ENCODE results near the gene RNU6-9.

The RNU6-9 gene

GRCh38 chr19:900043-900301, 6.7 kb downstream of the RNU6-9 start:
- Histone ChIP-seq H3K9ac (ENCODE audit: low read length) (no peak overlapping the region), H3K27me3 (replicated peaks; ENCODE audit: insufficient read depth, low read length) (no peaks in the 10 kb centered on the region), H3K4me3 (ENCODE audit: low read length) (no peak overlapping the region), H3F3A (ENCODE audit: insufficient read depth, low read length) (no peaks in the 10 kb centered on the region), H3K36me3 (replicated peaks; ENCODE audit: insufficient read depth, low read length) (no peaks in the 10 kb centered on the region), H3K79me2 (ENCODE audit: low read length) (no peaks in the 10 kb centered on the region), H3K27ac (ENCODE audit: low read length) (no peak overlapping the region), H3K4me2 (ENCODE audit: low read depth, low read length) (no peak overlapping the region), H3K4me1 (ENCODE audit: low read length) (no peaks in the 10 kb centered on the region), H2AFZ (ENCODE audit: low read length) (no peak overlapping the region), H3K9me2 (replicated peaks; ENCODE audit: insufficient read depth, low read length) (no peaks in the 10 kb centered on the region), H3K9me3 (replicated peaks; ENCODE audit: insufficient read depth, low read length) (no peaks in the 10 kb centered on the region), H4K20me1 (ENCODE audit: insufficient read depth, low read length) (no peaks in the 10 kb centered on the region)
- DNase-seq: no peak
- no peak for TF ChIP-seq CTCF (IDR thresholded peaks at IDR 0.05; ENCODE audit: low read length)
- no peak for TF ChIP-seq EZH2phosphoT487 (IDR thresholded peaks at IDR 0.05; ENCODE audit: low read length)
- no peak for TF ChIP-seq EZH2 (optimal IDR thresholded peaks at IDR 0.05; ENCODE audit: low read depth, low read length)

GRCh38 chr19:900302-901111, 7.2 kb downstream of the RNU6-9 start:
- Histone ChIP-seq H3K27ac (ENCODE audit: low read length) (no peak overlapping the region), H3K4me3 (ENCODE audit: low read length) (no peak overlapping the region), H3K4me2 (ENCODE audit: low read depth, low read length) (no peak overlapping the region), H4K20me1 (ENCODE audit: insufficient read depth, low read length) (no peaks in the 10 kb centered on the region), H2AFZ (ENCODE audit: low read length) (no peak overlapping the region), H3K36me3 (replicated peaks; ENCODE audit: insufficient read depth, low read length) (no peaks in the 10 kb centered on the region), H3K79me2 (ENCODE audit: low read length) (no peaks in the 10 kb centered on the region), H3F3A (ENCODE audit: insufficient read depth, low read length) (no peaks in the 10 kb centered on the region), H3K9me3 (replicated peaks; ENCODE audit: insufficient read depth, low read length) (no peaks in the 10 kb centered on the region), H3K9me2 (replicated peaks; ENCODE audit: insufficient read depth, low read length) (no peaks in the 10 kb centered on the region), H3K27me3 (replicated peaks; ENCODE audit: insufficient read depth, low read length) (no peaks in the 10 kb centered on the region), H3K4me1 (ENCODE audit: low read length) (no peaks in the 10 kb centered on the region), H3K9ac (ENCODE audit: low read length) (no peak overlapping the region)
- DNase-seq: no peak
- TF ChIP-seq EZH2phosphoT487 (IDR thresholded peaks at IDR 0.05; ENCODE audit: low read length): no peak
- TF ChIP-seq EZH2 (optimal IDR thresholded peaks at IDR 0.05; ENCODE audit: low read depth, low read length): no peak
- TF ChIP-seq CTCF (IDR thresholded peaks at IDR 0.05; ENCODE audit: low read length): no peak

GRCh38 chr19:901216-902092, 8.2 kb downstream of the RNU6-9 start:
- no peak overlapping the region for H3K27ac ChIP-seq (ENCODE audit: low read length)
- H4K20me1 ChIP-seq (ENCODE audit: insufficient read depth, low read length): no peaks in the 10 kb centered on the region

More at GRCh38 chr19:901216-902092, 8.2 kb downstream of the RNU6-9 start:
- no peak overlapping the region for H3K9ac ChIP-seq (ENCODE audit: low read length)
- H3K4me2 ChIP-seq (ENCODE audit: low read depth, low read length): no peak overlapping the region
- H2AFZ ChIP-seq (ENCODE audit: low read length): no peak overlapping the region
- no peaks in the 10 kb centered on the region for H3K79me2 ChIP-seq (ENCODE audit: low read length)
- no peak for DNase-seq
- H3K27me3 ChIP-seq (replicated peaks; ENCODE audit: insufficient read depth, low read length): no peaks in the 10 kb centered on the region
- no peaks in the 10 kb centered on the region for H3K4me1 ChIP-seq (ENCODE audit: low read length)
- TF ChIP-seq EZH2phosphoT487 (IDR thresholded peaks at IDR 0.05; ENCODE audit: low read length): no peak
- TF ChIP-seq EZH2 (optimal IDR thresholded peaks at IDR 0.05; ENCODE audit: low read depth, low read length): no peak
- TF ChIP-seq CTCF (IDR thresholded peaks at IDR 0.05; ENCODE audit: low read length): no peak
- H3K4me3 ChIP-seq (ENCODE audit: low read length): no peak overlapping the region
- H3K9me3 ChIP-seq (replicated peaks; ENCODE audit: insufficient read depth, low read length): no peaks in the 10 kb centered on the region
- H3K9me2 ChIP-seq (replicated peaks; ENCODE audit: insufficient read depth, low read length): no peaks in the 10 kb centered on the region
- H3F3A ChIP-seq (ENCODE audit: insufficient read depth, low read length): no peaks in the 10 kb centered on the region
- H3K36me3 ChIP-seq (replicated peaks; ENCODE audit: insufficient read depth, low read length): no peaks in the 10 kb centered on the region
